GM18868 (cell line): ENCODE data around the gene SLC10A3.

Source experiments
- ATAC-seq: cut with Tn5 transposase; IDR thresholded peaks from one replicate; pipeline ENCODE4 v1.9.1; 2021; ENCODE audit warnings: mild to moderate bottlenecking, moderate library complexity; ENCODE audit not compliant: unreplicated experiment

Gene SLC10A3

GRCh38 chrX:154441984-154442707 is 48.3 kb downstream of the SLC10A3 start:
- no peak for ATAC-seq

- no peak for ATAC-seq
Observed at GRCh38 chrX:154441564-154441963, 48.9 kb downstream of the SLC10A3 start.

- ATAC-seq, result no peak
Observed at GRCh38 chrX:154440623-154441357, 49.6 kb downstream of the SLC10A3 start.

GRCh38 chrX:154439841-154440240 is 50.6 kb downstream of the SLC10A3 start:
- no peak for ATAC-seq

GRCh38 chrX:154437971-154438893 is 52.2 kb downstream of the SLC10A3 start:
- ATAC-seq, result no peak
